Right cardiac atrium (tissue), 5 donors: ENCODE data around the gene CAPSL. TPM values are rescaled to one million over a fixed set of nuclear protein-coding genes. Genes with fewer than 3 reads are reported as not detected.
"Not testable (repeated sequence)": the region's sequence is repeated elsewhere in the genome, so short reads cannot be mapped to it uniquely, and the experiment has no call there.

ENCODE experiments used
- ATAC-seq, 2 donors: fragments of 200-7000 bp; cut with Tn5 transposase; one replicate each; pipeline versions ENCODE4 v1.8.0 to v1.9.1; 2020; ENCODE audit warnings: moderate library complexity in 2 of 2, mild to moderate bottlenecking in 1 of 2
- DNase-seq, 3 donors: peaks; one replicate each; pipeline ENCODE4 v3.0.0-alpha.2; 2020
- H3K27ac ChIP-seq: one replicate; pipeline ENCODE4 v1.5.1; 2013; ENCODE audit warnings: mild to moderate bottlenecking, low read length, control low read depth, moderate library complexity
- H3K27me3 ChIP-seq: one replicate; pipeline ENCODE4 v1.6.1; 2013; ENCODE audit not compliant: control insufficient read depth, insufficient read depth
- H3K4me1 ChIP-seq: one replicate; pipeline ENCODE4 v1.6.1; 2013; ENCODE audit warnings: low read length; ENCODE audit not compliant: control insufficient read depth, insufficient read depth
- H3K4me3 ChIP-seq: one replicate; pipeline ENCODE4 v1.5.1; 2013; ENCODE audit warnings: low read length, control low read depth
- H3K9me3 ChIP-seq: one replicate; pipeline ENCODE4 v1.6.1; 2013; ENCODE audit warnings: low read length; ENCODE audit not compliant: control insufficient read depth
- WGBS: extraction: QIAGEN DNeasy Blood & Tissue Kit; methylation state at CpG from one replicate; pipeline ENCODE4 v1.1.7; 2013; 5-methylcytosine and 5-hydroxymethylcytosine counted together
- intact Hi-C, 4 donors: fragments of 100-400 bp; cut with DNase I; formaldehyde crosslinking; loops; one replicate each; pipeline versions ENCODE4 v1.11.0 to v1.14.0; 2022 to 2023
- polyA plus RNA-seq: library from polyadenylated mRNA; stranded (reverse); fragments of 200-250 nt; gene quantifications from one replicate; pipeline ENCODE4 v1.2.3, GENCODE V29; 2013
- total RNA-seq, 4 donors: library from RNA; stranded (reverse); fragmentation: NEBNext Ultra II Directional; extraction: Animal tissue kit (Norgen Biotek cat#: 25700); gene quantifications; one replicate each; pipeline ENCODE4 v1.2.1, GENCODE V29; 2021
- donor health status: healthy with polysubstance abuse.
- donor health status: DM: no; HTN: yes; CAD: no.
- donor health status: DM: no; HTN: no; CAD: no.
- donor health status: DM: no; HTN: yes; CAD: no; lungs with severe emphysema.
- donor health status: DM: yes; HTN: yes; CAD: no.

The CAPSL gene
- total and polyA plus RNA-seq, 5 donors, result not detected

- Histone ChIP-seq H3K27ac (no peak overlapping the region), H3K27me3 (no peaks in the 10 kb centered on the region), H3K9me3 (peaks cover 6% of the 10 kb centered on the region), H3K4me3 (no peak overlapping the region), H3K4me1 (no peaks in the 10 kb centered on the region)
- intact Hi-C loops, result no loop called here
- DNase-seq (no peak), ATAC-seq (no peak)
- 37% methylated on average over 1 of the region's 1 CpG for WGBS
Observed at GRCh38 chr5:35908228-35908627, 30.2 kb downstream of the CAPSL start.

- H3K4me1 ChIP-seq, result no peaks in the 10 kb centered on the region
- H3K4me3 ChIP-seq, result no peak overlapping the region
- ATAC-seq (no peak), DNase-seq (no peak)
- peaks cover 6% of the 10 kb centered on the region for H3K9me3 ChIP-seq
- WGBS, result 74% methylated on average over 11 of the region's 11 CpGs
- no peak overlapping the region for H3K27ac ChIP-seq
- intact Hi-C loops, result no loop called here
- H3K27me3 ChIP-seq, result no peaks in the 10 kb centered on the region
Observed at GRCh38 chr5:35904443-35905132, 33.8 kb downstream of the CAPSL start.

- Histone ChIP-seq H3K4me3 (no peak overlapping the region), H3K9me3 (peaks cover 6% of the 10 kb centered on the region), H3K27ac (no peak overlapping the region), H3K27me3 (no peaks in the 10 kb centered on the region), H3K4me1 (no peaks in the 10 kb centered on the region)
- 92% methylated on average over 6 of the region's 6 CpGs for WGBS
- ATAC-seq (no peak), DNase-seq (no peak)
- intact Hi-C loops, result no loop called here
Observed at GRCh38 chr5:35903631-35904203, 34.7 kb downstream of the CAPSL start.

GRCh38 chr5:35902046-35902672 lies 36.3 kb downstream of the CAPSL start:
- no peak overlapping the region for H3K4me3 ChIP-seq
- H3K9me3 ChIP-seq, result peaks cover 6% of the 10 kb centered on the region
- WGBS, result 80% methylated on average over 2 of the region's 2 CpGs
- no peaks in the 10 kb centered on the region for H3K4me1 ChIP-seq
- H3K27me3 ChIP-seq, result no peaks in the 10 kb centered on the region
- intact Hi-C loops, result no loop called here
- H3K27ac ChIP-seq, result no peak overlapping the region
- DNase-seq (no peak), ATAC-seq (no peak)

- no peak for ATAC-seq
- intact Hi-C loops, result no loop called here
- Histone ChIP-seq H3K27ac (no peak overlapping the region), H3K27me3 (no peaks in the 10 kb centered on the region), H3K4me1 (no peaks in the 10 kb centered on the region), H3K9me3 (peaks cover 8% of the 10 kb centered on the region), H3K4me3 (no peak overlapping the region)
- DNase-seq, result no peak
- 85% methylated on average over 3 of the region's 3 CpGs for WGBS
Observed at GRCh38 chr5:35900972-35901695, 37.3 kb downstream of the CAPSL start.

GRCh38 chr5:35899800-35900199 lies 38.6 kb downstream of the CAPSL start:
- Histone ChIP-seq H3K27me3 (no peaks in the 10 kb centered on the region), H3K4me3 (no peak overlapping the region), H3K9me3 (peaks cover 8% of the 10 kb centered on the region), H3K27ac (no peak overlapping the region), H3K4me1 (no peaks in the 10 kb centered on the region)
- WGBS, result 40% methylated on average over 3 of the region's 3 CpGs
- intact Hi-C loops, result no loop called here
- no peak for DNase-seq
- no peak for ATAC-seq

- Histone ChIP-seq H3K4me1 (no peaks in the 10 kb centered on the region), H3K9me3 (peaks cover 2% of the 10 kb centered on the region), H3K27me3 (no peaks in the 10 kb centered on the region), H3K4me3 (no peak overlapping the region), H3K27ac (no peak overlapping the region)
- DNase-seq (no peak), ATAC-seq (no peak)
- intact Hi-C loops, result no loop called here
- 75% methylated on average over 7 of the region's 7 CpGs for WGBS
Observed at GRCh38 chr5:35898952-35899660, 39.3 kb downstream of the CAPSL start.

GRCh38 chr5:35894131-35894530 lies 44.3 kb downstream of the CAPSL start:
- Histone ChIP-seq H3K4me1 (no peaks in the 10 kb centered on the region), H3K4me3 (no peak overlapping the region), H3K27ac (no peak overlapping the region), H3K27me3 (no peaks in the 10 kb centered on the region), H3K9me3 (peaks cover 2% of the 10 kb centered on the region)
- no peak for ATAC-seq
- 80% methylated on average over 5 of the region's 5 CpGs for WGBS
- intact Hi-C loops, result no loop called here
- no peak for DNase-seq

- ATAC-seq, H3K27ac ChIP-seq: not testable (repeated sequence)
- WGBS, result 94% methylated on average over 22 of the region's 23 CpGs
Observed at GRCh38 chr5:35892799-35893198, 45.6 kb downstream of the CAPSL start.

GRCh38 chr5:35890021-35891020 lies 48.1 kb downstream of the CAPSL start:
- Histone ChIP-seq H3K4me1 (no peaks in the 10 kb centered on the region), H3K4me3 (no peak overlapping the region), H3K27ac (no peak overlapping the region), H3K27me3 (no peaks in the 10 kb centered on the region), H3K9me3 (no peaks in the 10 kb centered on the region)
- intact Hi-C loops, result no loop called here
- 73% methylated on average over 5 of the region's 5 CpGs for WGBS
- ATAC-seq (no peak), DNase-seq (no peak)

More at GRCh38 chr5:35892799-35893198, 45.6 kb downstream of the CAPSL start:
- H3K9me3 ChIP-seq, H3K4me3 ChIP-seq, intact Hi-C loops, H3K4me1 ChIP-seq, H3K27me3 ChIP-seq: not testable (repeated sequence)
- DNase-seq, result peak in 1 of 3 donors; percentile 38
